Upper lobe of right lung (tissue), 1 donor: Measurements from ENCODE around the gene HDGF. TPM values are rescaled to one million over a fixed set of nuclear protein-coding genes. Genes with fewer than 3 reads are reported as not detected.

Source experiments
- ATAC-seq: fragments of 200-7000 bp; cut with Tn5 transposase; one replicate; pipeline ENCODE4 v1.9.1; 2020; ENCODE audit warnings: mild to moderate bottlenecking, moderate library complexity
- DNase-seq: peaks from one replicate; pipeline ENCODE4 v3.0.0-alpha.2; 2020
- H3K27ac ChIP-seq: fragments of 200-600 bp; one replicate; pipeline ENCODE4 v1.8.0; 2022
- H3K27me3 ChIP-seq: fragments of 200-600 bp; one replicate; pipeline ENCODE4 v1.8.0; 2022; ENCODE audit warnings: mild to moderate bottlenecking
- H3K36me3 ChIP-seq: fragments of 200-600 bp; one replicate; pipeline ENCODE4 v1.8.0; 2022
- H3K4me1 ChIP-seq: fragments of 200-600 bp; one replicate; pipeline ENCODE4 v1.8.0; 2022
- H3K4me3 ChIP-seq: fragments of 200-600 bp; one replicate; pipeline ENCODE4 v1.8.0; 2022; ENCODE audit warnings: mild to moderate bottlenecking
- H3K9me3 ChIP-seq: fragments of 200-600 bp; one replicate; pipeline ENCODE4 v1.8.0; 2022
- intact Hi-C: fragments of 100-400 bp; cut with DNase I; formaldehyde crosslinking; loops from one replicate; pipeline ENCODE4 v1.11.0; 2022
- total RNA-seq: library from RNA; stranded (reverse); fragmentation: NEBNext Ultra II Directional; extraction: Animal tissue kit (Norgen Biotek cat#: 25700); gene quantifications from one replicate; pipeline ENCODE4 v1.2.1, GENCODE V29; 2021
- TF ChIP-seq, protein P1 (sequence below): fragments of 200-600 bp; IDR thresholded peaks from one replicate; pipeline ENCODE4 v1.8.0; 2022; ENCODE audit warnings: antibody characterized with exemption
- donor health status: DM: no; HTN: yes; CAD: no; lungs with severe emphysema.

Gene HDGF
- total RNA-seq, 1 donor from 2014 or later, result 144 TPM

DNA sequence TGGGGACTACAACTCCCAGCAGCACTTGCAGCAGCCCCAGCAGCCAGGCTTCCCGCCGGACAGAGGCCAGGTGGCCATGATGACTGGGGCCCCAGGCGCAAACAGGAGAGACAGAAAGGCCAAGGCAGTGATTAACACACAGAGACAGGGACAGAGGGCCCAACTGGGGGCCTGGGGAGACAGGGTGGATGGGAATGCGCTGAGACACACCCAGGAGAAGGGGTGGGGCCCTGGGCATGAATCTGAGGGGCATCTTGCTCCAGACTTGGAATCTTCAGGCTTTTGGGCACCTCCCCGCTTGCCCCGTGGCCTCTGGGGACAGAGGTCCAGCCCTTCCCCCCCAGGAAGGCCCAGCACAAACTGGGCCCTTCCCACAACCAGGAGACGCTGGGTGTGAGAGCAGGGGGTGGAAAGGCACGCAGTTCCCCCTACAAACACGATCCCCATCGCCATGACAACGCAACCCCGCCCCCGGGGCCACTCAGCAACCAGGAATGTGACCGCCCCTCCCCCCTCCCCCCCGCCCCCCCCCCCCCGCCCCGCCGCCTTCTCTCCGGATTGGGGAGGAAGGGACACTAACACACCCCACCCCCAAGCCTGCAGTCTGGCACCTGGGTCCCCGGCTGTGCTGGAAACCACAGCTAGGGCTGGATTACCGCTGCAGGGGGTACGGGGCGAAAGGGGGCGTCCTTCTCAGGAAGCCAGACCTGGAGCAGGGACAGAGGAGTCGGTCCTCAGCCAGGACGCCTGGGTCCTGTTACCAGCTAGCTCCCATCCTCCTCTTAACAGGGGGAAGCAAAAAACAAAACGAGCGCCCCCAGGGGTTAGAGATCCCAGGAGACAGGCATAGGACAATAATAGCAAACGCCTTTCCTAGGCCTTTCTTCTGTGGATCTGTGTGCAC, 4.5 kb downstream of the HDGF start:
- intact Hi-C loops, result no loop called here
- H3K4me1 ChIP-seq, result peaks cover 40% of the 10 kb centered on the region
- peak; percentile 68 for ATAC-seq

GRCh38 chr1:156746406-156746727, 5.1 kb downstream of the HDGF start:
- no peaks in the 10 kb centered on the region for H3K9me3 ChIP-seq
- DNase-seq (no peak), ATAC-seq (no peak)
- no peaks in the 10 kb centered on the region for H3K27me3 ChIP-seq
- peaks cover 45% of the 10 kb centered on the region for H3K4me1 ChIP-seq
- TF ChIP-seq, protein P1, sequence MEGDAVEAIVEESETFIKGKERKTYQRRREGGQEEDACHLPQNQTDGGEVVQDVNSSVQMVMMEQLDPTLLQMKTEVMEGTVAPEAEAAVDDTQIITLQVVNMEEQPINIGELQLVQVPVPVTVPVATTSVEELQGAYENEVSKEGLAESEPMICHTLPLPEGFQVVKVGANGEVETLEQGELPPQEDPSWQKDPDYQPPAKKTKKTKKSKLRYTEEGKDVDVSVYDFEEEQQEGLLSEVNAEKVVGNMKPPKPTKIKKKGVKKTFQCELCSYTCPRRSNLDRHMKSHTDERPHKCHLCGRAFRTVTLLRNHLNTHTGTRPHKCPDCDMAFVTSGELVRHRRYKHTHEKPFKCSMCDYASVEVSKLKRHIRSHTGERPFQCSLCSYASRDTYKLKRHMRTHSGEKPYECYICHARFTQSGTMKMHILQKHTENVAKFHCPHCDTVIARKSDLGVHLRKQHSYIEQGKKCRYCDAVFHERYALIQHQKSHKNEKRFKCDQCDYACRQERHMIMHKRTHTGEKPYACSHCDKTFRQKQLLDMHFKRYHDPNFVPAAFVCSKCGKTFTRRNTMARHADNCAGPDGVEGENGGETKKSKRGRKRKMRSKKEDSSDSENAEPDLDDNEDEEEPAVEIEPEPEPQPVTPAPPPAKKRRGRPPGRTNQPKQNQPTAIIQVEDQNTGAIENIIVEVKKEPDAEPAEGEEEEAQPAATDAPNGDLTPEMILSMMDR, result no peak
- peak overlapping the region; percentile 98 for H3K27ac ChIP-seq
- peak overlapping the region; percentile 96 for H3K4me3 ChIP-seq
- intact Hi-C loops, result no loop called here
- H3K36me3 ChIP-seq, result peaks cover 25% of the 10 kb centered on the region

More for the DNA sequence above, 4.5 kb downstream of the HDGF start:
- TF ChIP-seq, protein P1, result peak; percentile 14
- peak; percentile 95 for DNase-seq
- Histone ChIP-seq H3K27ac (peak overlapping the region; percentile 98), H3K9me3 (no peaks in the 10 kb centered on the region), H3K36me3 (peaks cover 22% of the 10 kb centered on the region), H3K27me3 (no peaks in the 10 kb centered on the region), H3K4me3 (peak overlapping the region; percentile 96)

GRCh38 chr1:156745881-156746280, 5.6 kb downstream of the HDGF start:
- Histone ChIP-seq H3K27me3 (no peaks in the 10 kb centered on the region), H3K27ac (peak overlapping the region; percentile 98), H3K4me3 (peak overlapping the region; percentile 96), H3K4me1 (peaks cover 45% of the 10 kb centered on the region), H3K9me3 (no peaks in the 10 kb centered on the region), H3K36me3 (peaks cover 25% of the 10 kb centered on the region)
- DNase-seq (no peak), ATAC-seq (no peak)
- intact Hi-C loops, result no loop called here
- TF ChIP-seq, protein P1, result no peak

- intact Hi-C loops, result no loop called here
- peaks cover 44% of the 10 kb centered on the region for H3K4me1 ChIP-seq
- H3K36me3 ChIP-seq, result peaks cover 25% of the 10 kb centered on the region
- no peak for ATAC-seq
- TF ChIP-seq, protein P1, result no peak
- DNase-seq, result no peak
- H3K9me3 ChIP-seq, result no peaks in the 10 kb centered on the region
- no peaks in the 10 kb centered on the region for H3K27me3 ChIP-seq
- H3K27ac ChIP-seq, result peak overlapping the region; percentile 31
- H3K4me3 ChIP-seq, result no peak overlapping the region
Measured at GRCh38 chr1:156744786-156745419, 6.6 kb downstream of the HDGF start.

DNA sequence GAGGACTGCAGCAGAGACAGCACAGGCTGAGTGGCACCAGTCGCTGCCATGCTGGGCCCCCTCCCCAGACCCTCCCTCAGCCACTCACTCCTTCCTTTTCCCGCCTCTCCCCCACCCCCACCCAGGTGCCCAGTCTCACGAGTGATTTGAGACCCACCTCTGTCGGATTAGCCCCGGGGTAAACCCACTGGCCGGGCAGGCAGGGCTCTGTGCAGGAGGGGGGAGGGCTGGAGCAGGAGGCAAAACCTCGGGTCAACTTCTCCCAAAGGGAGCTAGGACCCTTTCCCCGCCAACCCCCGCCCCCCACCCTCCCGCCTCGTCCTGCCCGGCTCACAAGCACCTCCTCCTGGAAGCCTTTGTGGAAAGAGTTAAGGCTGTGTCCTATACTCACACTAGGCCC, 7.1 kb downstream of the HDGF start:
- peaks cover 25% of the 10 kb centered on the region for H3K36me3 ChIP-seq
- no peaks in the 10 kb centered on the region for H3K27me3 ChIP-seq
- H3K27ac ChIP-seq, result no peak overlapping the region
- peaks cover 39% of the 10 kb centered on the region for H3K4me1 ChIP-seq
- H3K4me3 ChIP-seq, result no peak overlapping the region
- TF ChIP-seq, protein P1, result no peak
- intact Hi-C loops, result no loop called here
- DNase-seq (no peak), ATAC-seq (no peak)
- H3K9me3 ChIP-seq, result no peaks in the 10 kb centered on the region
